Vagina (tissue), 2 donors: ENCODE results near the gene FCER2.

Experiments used
- POLR2A ChIP-seq, 2 donors: fragments of 450-650 bp; IDR thresholded peaks; one replicate each; pipeline ENCODE4 v1.6.1; 2017; ENCODE audit warnings: antibody characterized with exemption in 2 of 2, mild to moderate bottlenecking in 2 of 2, moderate library complexity in 2 of 2
- POLR2AphosphoS5 ChIP-seq, 2 donors: sonication (generic); formaldehyde crosslinking; IDR thresholded peaks; one replicate each; pipeline ENCODE4 v1.9.0; 2017; ENCODE audit warnings: antibody characterized with exemption in 2 of 2, mild to moderate bottlenecking in 2 of 2, low read depth in 1 of 2; ENCODE audit not compliant: insufficient read depth in 1 of 2
- TF ChIP-seq, protein P1 (sequence below), 3 experiments: fragments of 450-650 bp in 2 of 3; fragments of 200-600 bp in 1 of 3; sonication (generic) in 1 of 3; IDR thresholded peaks; one replicate each; pipeline ENCODE4 v1.5.1; 2017 to 2019; ENCODE audit warnings: antibody characterized with exemption in 3 of 3, mild to moderate bottlenecking in 2 of 3, moderate library complexity in 2 of 3

DNA sequence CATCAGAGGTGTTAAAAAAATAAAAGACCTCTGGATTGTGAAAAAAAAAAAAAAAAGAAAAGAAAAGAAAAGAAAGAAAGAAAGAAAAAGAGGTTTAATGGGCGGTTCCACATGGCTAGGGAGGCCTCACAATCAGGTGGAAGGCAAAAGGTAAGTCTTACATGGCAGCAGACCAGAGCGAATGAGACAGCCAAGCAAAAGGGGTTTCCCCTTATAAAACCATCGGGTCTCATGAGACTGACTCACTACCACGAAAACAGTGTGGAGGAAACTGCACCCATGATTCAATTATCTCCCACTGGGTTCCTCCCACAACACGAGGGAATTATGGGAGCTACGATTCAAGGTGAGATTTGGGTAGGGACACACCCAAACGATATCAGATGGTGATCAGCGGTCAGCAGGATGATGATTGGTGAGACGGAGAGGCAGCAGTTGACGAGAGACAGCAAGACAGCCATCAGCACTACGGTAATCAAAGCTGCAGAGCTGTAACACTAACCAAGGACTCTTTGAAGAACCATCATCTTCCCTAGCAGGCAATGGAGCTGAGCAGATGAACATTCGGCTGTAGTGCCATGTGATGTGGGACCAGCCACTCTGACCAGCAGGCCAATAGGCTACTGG, 49.3 kb upstream of the FCER2 start:
- TF ChIP-seq, protein P1, sequence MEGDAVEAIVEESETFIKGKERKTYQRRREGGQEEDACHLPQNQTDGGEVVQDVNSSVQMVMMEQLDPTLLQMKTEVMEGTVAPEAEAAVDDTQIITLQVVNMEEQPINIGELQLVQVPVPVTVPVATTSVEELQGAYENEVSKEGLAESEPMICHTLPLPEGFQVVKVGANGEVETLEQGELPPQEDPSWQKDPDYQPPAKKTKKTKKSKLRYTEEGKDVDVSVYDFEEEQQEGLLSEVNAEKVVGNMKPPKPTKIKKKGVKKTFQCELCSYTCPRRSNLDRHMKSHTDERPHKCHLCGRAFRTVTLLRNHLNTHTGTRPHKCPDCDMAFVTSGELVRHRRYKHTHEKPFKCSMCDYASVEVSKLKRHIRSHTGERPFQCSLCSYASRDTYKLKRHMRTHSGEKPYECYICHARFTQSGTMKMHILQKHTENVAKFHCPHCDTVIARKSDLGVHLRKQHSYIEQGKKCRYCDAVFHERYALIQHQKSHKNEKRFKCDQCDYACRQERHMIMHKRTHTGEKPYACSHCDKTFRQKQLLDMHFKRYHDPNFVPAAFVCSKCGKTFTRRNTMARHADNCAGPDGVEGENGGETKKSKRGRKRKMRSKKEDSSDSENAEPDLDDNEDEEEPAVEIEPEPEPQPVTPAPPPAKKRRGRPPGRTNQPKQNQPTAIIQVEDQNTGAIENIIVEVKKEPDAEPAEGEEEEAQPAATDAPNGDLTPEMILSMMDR (IDR thresholded peaks at IDR 0.05): no peak
- no peak for TF ChIP-seq POLR2A (IDR thresholded peaks at IDR 0.05)
- no peak for TF ChIP-seq POLR2AphosphoS5 (IDR thresholded peaks at IDR 0.05; ENCODE audit: insufficient read depth in 1 of 2, low read depth in 1 of 2)
